ENCODE results near the gene NT5C1B.

DNA sequence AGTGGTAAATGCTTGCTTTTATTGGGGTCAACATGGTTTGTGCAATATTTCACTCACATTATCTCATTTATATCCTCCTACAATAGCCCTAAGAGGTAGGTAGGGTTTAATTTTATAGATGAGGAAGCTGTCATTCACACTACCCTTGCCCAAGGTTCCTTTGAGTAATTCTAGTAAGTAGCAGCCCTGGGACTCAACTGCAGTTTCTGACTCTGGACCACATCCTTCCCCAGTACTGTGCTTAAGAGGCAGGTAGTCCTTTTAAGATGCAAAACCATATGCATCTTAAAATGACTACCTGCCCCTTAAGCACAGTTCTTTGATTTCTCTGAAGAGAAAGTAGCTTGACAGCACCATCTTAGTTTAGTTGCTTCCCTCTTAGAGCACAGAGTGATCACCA, 15.7 kb upstream of the NT5C1B start:
- TF ChIP-seq, protein P1, sequence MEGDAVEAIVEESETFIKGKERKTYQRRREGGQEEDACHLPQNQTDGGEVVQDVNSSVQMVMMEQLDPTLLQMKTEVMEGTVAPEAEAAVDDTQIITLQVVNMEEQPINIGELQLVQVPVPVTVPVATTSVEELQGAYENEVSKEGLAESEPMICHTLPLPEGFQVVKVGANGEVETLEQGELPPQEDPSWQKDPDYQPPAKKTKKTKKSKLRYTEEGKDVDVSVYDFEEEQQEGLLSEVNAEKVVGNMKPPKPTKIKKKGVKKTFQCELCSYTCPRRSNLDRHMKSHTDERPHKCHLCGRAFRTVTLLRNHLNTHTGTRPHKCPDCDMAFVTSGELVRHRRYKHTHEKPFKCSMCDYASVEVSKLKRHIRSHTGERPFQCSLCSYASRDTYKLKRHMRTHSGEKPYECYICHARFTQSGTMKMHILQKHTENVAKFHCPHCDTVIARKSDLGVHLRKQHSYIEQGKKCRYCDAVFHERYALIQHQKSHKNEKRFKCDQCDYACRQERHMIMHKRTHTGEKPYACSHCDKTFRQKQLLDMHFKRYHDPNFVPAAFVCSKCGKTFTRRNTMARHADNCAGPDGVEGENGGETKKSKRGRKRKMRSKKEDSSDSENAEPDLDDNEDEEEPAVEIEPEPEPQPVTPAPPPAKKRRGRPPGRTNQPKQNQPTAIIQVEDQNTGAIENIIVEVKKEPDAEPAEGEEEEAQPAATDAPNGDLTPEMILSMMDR (IDR thresholded peaks at IDR 0.05): no peak
- TF ChIP-seq POLR2A (IDR thresholded peaks at IDR 0.05): no peak

All from Peyer's patch (tissue), 4 donors.